Liver (tissue), 9 donors: ENCODE data around the gene COL4A1. TPM values are rescaled to one million over a fixed set of nuclear protein-coding genes. Genes with fewer than 3 reads are reported as not detected.

Experiments
- DNase-seq: peaks from one replicate; pipeline ENCODE4 v3.0.0-alpha.2; 2017; ENCODE audit warnings: low spot score
- H3K27ac ChIP-seq, 2 donors: one replicate each; pipeline ENCODE4 v1.7.0; 2013; ENCODE audit warnings: inconsistent platforms in 2 of 2, low read length in 2 of 2, control low read depth in 1 of 2, low read depth in 1 of 2, mild to moderate bottlenecking in 1 of 2
- H3K27me3 ChIP-seq, 4 donors: one replicate each; pipeline versions ENCODE4 v1.6.1 to v1.7.0; 2013; ENCODE audit warnings: low read length in 3 of 4, inconsistent platforms in 1 of 4, mild to moderate bottlenecking in 1 of 4, moderate library complexity in 1 of 4; ENCODE audit not compliant: control insufficient read depth in 4 of 4, insufficient read depth in 4 of 4
- H3K36me3 ChIP-seq, 4 donors: one replicate each; pipeline versions ENCODE4 v1.6.1 to v1.7.0; 2013; ENCODE audit warnings: low read length in 3 of 4, mild to moderate bottlenecking in 3 of 4, low read depth in 1 of 4, moderate library complexity in 1 of 4; ENCODE audit not compliant: control insufficient read depth in 4 of 4, insufficient read depth in 3 of 4
- H3K4me1 ChIP-seq, 4 donors: one replicate each; pipeline versions ENCODE4 v1.6.1 to v1.7.0; 2013; ENCODE audit warnings: low read length in 3 of 4, mild to moderate bottlenecking in 3 of 4, moderate library complexity in 1 of 4; ENCODE audit not compliant: control insufficient read depth in 4 of 4, insufficient read depth in 4 of 4
- H3K4me3 ChIP-seq, 3 donors: one replicate each; pipeline versions ENCODE4 v1.6.1 to v1.7.0; 2013; ENCODE audit warnings: low read length in 3 of 3, control low read depth in 1 of 3, low read depth in 1 of 3, mild to moderate bottlenecking in 1 of 3
- H3K9ac ChIP-seq, 2 donors: one replicate each; pipeline ENCODE4 v1.7.0; 2013; ENCODE audit warnings: low read length in 2 of 2, mild to moderate bottlenecking in 2 of 2, moderate library complexity in 2 of 2, control low read depth in 1 of 2, low read depth in 1 of 2
- H3K9me3 ChIP-seq, 4 donors: one replicate each; pipeline versions ENCODE4 v1.6.1 to v1.7.0; 2013; ENCODE audit warnings: low read length in 3 of 4; ENCODE audit not compliant: control insufficient read depth in 4 of 4
- EGR1 ChIP-seq, 2 donors: IDR thresholded peaks; 2 replicates each; pipeline ENCODE4 v1.6.1; 2016 to 2018; ENCODE audit warnings: antibody characterized with exemption in 2 of 2, low read depth in 2 of 2
- FOXA1 ChIP-seq: IDR thresholded peaks from 2 replicates; pipeline ENCODE4 v1.6.1; 2016; ENCODE audit warnings: antibody characterized with exemption
- FOXA2 ChIP-seq: IDR thresholded peaks from 2 replicates; pipeline ENCODE4 v1.6.1; 2016; ENCODE audit warnings: antibody characterized with exemption
- GABPA ChIP-seq, 2 donors: IDR thresholded peaks in 1 of 2; conservative IDR thresholded peaks in 1 of 2; 2 replicates each; pipeline ENCODE4 v1.6.1; 2016; ENCODE audit warnings: antibody characterized with exemption in 2 of 2, mild to moderate bottlenecking in 1 of 2, moderate library complexity in 1 of 2
- HNF4A ChIP-seq, 2 donors: conservative IDR thresholded peaks; 2 replicates each; pipeline ENCODE4 v1.6.1; 2016; ENCODE audit warnings: antibody characterized with exemption in 2 of 2, mild to moderate bottlenecking in 2 of 2
- JUND ChIP-seq, 2 donors: IDR thresholded peaks; 2 replicates each; pipeline ENCODE4 v1.6.1; 2016; ENCODE audit warnings: antibody characterized with exemption in 2 of 2
- RAD21 ChIP-seq, 2 donors: IDR thresholded peaks; 2 replicates each; pipeline ENCODE4 v1.6.1; 2016; ENCODE audit warnings: antibody characterized with exemption in 2 of 2, mild to moderate bottlenecking in 2 of 2
- RXRA ChIP-seq, 2 donors: IDR thresholded peaks; 2 replicates each; pipeline ENCODE4 v1.6.1; 2017 to 2018; ENCODE audit warnings: antibody characterized with exemption in 2 of 2, mild to moderate bottlenecking in 1 of 2
- TAF1 ChIP-seq: conservative IDR thresholded peaks from 2 replicates; pipeline ENCODE4 v1.6.1; 2016; ENCODE audit warnings: antibody characterized with exemption, mild to moderate bottlenecking
- YY1 ChIP-seq: IDR thresholded peaks from 2 replicates; pipeline ENCODE4 v1.6.1; 2016; ENCODE audit warnings: antibody characterized with exemption, mild to moderate bottlenecking
- WGBS: extraction: QIAGEN DNeasy Blood & Tissue Kit; methylation state at CpG from one replicate; pipeline ENCODE4 v1.1.7; 2013; 5-methylcytosine and 5-hydroxymethylcytosine counted together
- polyA plus RNA-seq, 2 donors: library from polyadenylated mRNA; stranded (reverse) in 1 of 2; unstranded in 1 of 2; fragments of 200-250 nt in 1 of 2; fragments of >200 nt in 1 of 2; fragmentation: Nextera tagmentation in 1 of 2; extraction: Ambion mirVana in 1 of 2; gene quantifications; one replicate each; pipeline versions ENCODE4 v1.2.1 to v1.2.3, GENCODE V29; 2013 to 2015
- total RNA-seq, 2 donors: library from RNA; depleted of rRNA; stranded (reverse); fragments of >200 nt; gene quantifications; one replicate each; pipeline ENCODE4 v1.2.3, GENCODE V29; 2014
- TF ChIP-seq, protein P1 (sequence below): fragments of 150-350 bp; IDR thresholded peaks from 2 replicates; pipeline ENCODE4 v1.5.1; 2017; ENCODE audit warnings: improper control_type of control experiment, low read depth, low read length; ENCODE audit not compliant: missing input control
- TF ChIP-seq, protein P2 (sequence below): IDR thresholded peaks from 2 replicates; pipeline ENCODE4 v1.6.1; 2016; ENCODE audit warnings: antibody characterized with exemption
- TF ChIP-seq, protein P3 (sequence below): IDR thresholded peaks from 2 replicates; pipeline ENCODE4 v1.6.1; 2016; ENCODE audit warnings: antibody characterized with exemption
- TF ChIP-seq, protein P4 (sequence below): IDR thresholded peaks from 2 replicates; pipeline ENCODE4 v1.6.1; 2016; ENCODE audit warnings: antibody characterized with exemption, mild to moderate bottlenecking
- TF ChIP-seq, protein P5 (sequence below): IDR thresholded peaks from 2 replicates; pipeline ENCODE4 v1.6.1; 2016; ENCODE audit warnings: antibody characterized with exemption
- donor health status: healthy.
- donor health status: healthy.
- donor health status: healthy.
- donor health status: healthy.
- donor health status: healthy.

Gene COL4A1
- total and polyA plus RNA-seq, 4 donors, result 5.0 to 68.5 (median 37.9) TPM

DNA sequence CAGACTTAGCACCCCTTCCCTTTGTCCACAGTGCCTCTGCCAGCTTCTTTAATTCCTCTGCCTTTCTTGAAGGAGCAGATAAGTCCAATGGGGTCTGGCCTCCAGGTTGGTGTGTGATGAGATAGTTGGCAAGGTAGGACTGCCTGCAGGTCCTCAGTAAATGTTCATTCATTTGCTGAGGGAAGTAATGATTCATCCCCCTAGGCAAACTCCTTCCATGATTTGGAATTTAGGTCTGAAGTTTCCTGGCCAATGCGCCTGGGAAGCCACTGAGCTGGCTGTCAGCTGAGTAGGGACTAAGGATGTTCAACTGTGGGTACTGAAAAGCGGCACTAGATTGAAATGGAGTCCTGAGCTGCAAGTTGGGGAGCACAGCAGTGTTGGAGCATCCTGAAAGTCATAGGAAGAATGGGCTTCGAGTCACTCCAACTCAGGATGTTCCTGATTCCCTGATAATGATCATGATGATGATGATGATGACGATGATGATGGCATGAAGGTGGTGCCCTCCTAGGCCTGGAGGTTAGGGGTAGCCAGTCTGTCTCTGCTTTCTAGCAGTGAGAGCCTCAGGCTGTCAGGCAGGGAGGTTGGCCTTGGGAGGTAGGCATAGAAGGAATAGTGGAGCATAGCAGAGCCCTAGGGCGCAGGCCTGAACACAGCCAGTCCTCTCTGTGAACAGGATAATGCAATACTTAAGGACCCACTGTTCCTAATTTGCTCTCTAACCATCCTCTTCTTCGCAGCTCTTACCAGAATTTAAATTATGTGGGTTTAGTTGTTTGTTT, 44.9 kb upstream of the COL4A1 start:
- Histone ChIP-seq H3K27me3 (peaks cover 0 to 3% (median 1%) of the 10 kb centered on the region in 4 donors), H3K9ac (no peak overlapping the region), H3K9me3 (no peaks in the 10 kb centered on the region), H3K4me3 (no peak overlapping the region), H3K4me1 (no peaks in the 10 kb centered on the region), H3K27ac (no peak overlapping the region), H3K36me3 (no peaks in the 10 kb centered on the region)
- no peak for TF ChIP-seq TAF1
- TF ChIP-seq, protein P1, sequence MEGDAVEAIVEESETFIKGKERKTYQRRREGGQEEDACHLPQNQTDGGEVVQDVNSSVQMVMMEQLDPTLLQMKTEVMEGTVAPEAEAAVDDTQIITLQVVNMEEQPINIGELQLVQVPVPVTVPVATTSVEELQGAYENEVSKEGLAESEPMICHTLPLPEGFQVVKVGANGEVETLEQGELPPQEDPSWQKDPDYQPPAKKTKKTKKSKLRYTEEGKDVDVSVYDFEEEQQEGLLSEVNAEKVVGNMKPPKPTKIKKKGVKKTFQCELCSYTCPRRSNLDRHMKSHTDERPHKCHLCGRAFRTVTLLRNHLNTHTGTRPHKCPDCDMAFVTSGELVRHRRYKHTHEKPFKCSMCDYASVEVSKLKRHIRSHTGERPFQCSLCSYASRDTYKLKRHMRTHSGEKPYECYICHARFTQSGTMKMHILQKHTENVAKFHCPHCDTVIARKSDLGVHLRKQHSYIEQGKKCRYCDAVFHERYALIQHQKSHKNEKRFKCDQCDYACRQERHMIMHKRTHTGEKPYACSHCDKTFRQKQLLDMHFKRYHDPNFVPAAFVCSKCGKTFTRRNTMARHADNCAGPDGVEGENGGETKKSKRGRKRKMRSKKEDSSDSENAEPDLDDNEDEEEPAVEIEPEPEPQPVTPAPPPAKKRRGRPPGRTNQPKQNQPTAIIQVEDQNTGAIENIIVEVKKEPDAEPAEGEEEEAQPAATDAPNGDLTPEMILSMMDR, result no peak
- no peak for TF ChIP-seq EGR1 (IDR thresholded peaks at IDR 0.05; ENCODE audit: low read depth in 2 of 2)
- TF ChIP-seq, protein P2, sequence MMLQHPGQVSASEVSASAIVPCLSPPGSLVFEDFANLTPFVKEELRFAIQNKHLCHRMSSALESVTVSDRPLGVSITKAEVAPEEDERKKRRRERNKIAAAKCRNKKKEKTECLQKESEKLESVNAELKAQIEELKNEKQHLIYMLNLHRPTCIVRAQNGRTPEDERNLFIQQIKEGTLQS, result no peak
- TF ChIP-seq JUND (IDR thresholded peaks at IDR 0.05), result no peak
- no peak for TF ChIP-seq YY1
- TF ChIP-seq, protein P3, sequence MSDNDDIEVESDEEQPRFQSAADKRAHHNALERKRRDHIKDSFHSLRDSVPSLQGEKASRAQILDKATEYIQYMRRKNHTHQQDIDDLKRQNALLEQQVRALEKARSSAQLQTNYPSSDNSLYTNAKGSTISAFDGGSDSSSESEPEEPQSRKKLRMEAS, result no peak
- WGBS, result 92% methylated on average over 6 of the region's 6 CpGs
- no peak for DNase-seq

DNA sequence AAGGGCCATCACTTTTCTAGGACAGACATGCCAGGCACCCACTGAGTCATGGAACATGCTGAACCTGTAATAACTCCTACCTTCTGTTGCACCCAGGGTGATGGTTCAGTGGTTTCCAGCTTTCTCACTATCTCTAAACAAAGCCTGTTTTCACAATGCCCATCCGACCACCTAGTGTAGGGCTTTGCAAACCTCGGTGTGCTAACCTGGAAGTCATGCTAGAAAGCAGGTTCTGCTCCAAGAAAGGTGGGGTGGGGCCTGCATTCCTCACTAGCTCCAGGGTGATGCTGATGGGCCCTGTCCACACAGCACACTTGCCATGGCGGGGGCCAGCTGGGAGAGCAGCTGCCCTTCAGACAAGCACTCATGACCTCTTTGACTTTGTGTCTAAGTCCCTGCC, 43.6 kb upstream of the COL4A1 start:
- Histone ChIP-seq H3K9me3 (no peaks in the 10 kb centered on the region), H3K27me3 (peaks cover 0 to 3% (median 0%) of the 10 kb centered on the region in 4 donors), H3K4me3 (no peak overlapping the region), H3K27ac (no peak overlapping the region), H3K4me1 (no peaks in the 10 kb centered on the region), H3K36me3 (no peaks in the 10 kb centered on the region), H3K9ac (no peak overlapping the region)
- no peak for DNase-seq
- WGBS, result 86% methylated on average over 3 of the region's 3 CpGs
- TF ChIP-seq FOXA1 (no peak), GABPA (IDR thresholded peaks at IDR 0.05 in 1 of 2, conservative IDR thresholded peaks at IDR 0.05 in 1 of 2) (no peak), JUND (IDR thresholded peaks at IDR 0.05) (no peak), RXRA (IDR thresholded peaks at IDR 0.05) (no peak), YY1 (no peak), EGR1 (IDR thresholded peaks at IDR 0.05; ENCODE audit: low read depth in 2 of 2) (no peak), HNF4A (conservative IDR thresholded peaks at IDR 0.05) (no peak), RAD21 (IDR thresholded peaks at IDR 0.05) (no peak), FOXA2 (no peak), TAF1 (no peak)
- TF ChIP-seq, protein P4, sequence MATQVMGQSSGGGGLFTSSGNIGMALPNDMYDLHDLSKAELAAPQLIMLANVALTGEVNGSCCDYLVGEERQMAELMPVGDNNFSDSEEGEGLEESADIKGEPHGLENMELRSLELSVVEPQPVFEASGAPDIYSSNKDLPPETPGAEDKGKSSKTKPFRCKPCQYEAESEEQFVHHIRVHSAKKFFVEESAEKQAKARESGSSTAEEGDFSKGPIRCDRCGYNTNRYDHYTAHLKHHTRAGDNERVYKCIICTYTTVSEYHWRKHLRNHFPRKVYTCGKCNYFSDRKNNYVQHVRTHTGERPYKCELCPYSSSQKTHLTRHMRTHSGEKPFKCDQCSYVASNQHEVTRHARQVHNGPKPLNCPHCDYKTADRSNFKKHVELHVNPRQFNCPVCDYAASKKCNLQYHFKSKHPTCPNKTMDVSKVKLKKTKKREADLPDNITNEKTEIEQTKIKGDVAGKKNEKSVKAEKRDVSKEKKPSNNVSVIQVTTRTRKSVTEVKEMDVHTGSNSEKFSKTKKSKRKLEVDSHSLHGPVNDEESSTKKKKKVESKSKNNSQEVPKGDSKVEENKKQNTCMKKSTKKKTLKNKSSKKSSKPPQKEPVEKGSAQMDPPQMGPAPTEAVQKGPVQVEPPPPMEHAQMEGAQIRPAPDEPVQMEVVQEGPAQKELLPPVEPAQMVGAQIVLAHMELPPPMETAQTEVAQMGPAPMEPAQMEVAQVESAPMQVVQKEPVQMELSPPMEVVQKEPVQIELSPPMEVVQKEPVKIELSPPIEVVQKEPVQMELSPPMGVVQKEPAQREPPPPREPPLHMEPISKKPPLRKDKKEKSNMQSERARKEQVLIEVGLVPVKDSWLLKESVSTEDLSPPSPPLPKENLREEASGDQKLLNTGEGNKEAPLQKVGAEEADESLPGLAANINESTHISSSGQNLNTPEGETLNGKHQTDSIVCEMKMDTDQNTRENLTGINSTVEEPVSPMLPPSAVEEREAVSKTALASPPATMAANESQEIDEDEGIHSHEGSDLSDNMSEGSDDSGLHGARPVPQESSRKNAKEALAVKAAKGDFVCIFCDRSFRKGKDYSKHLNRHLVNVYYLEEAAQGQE, result no peak
- TF ChIP-seq, protein P1, result no peak
- TF ChIP-seq, protein P5, sequence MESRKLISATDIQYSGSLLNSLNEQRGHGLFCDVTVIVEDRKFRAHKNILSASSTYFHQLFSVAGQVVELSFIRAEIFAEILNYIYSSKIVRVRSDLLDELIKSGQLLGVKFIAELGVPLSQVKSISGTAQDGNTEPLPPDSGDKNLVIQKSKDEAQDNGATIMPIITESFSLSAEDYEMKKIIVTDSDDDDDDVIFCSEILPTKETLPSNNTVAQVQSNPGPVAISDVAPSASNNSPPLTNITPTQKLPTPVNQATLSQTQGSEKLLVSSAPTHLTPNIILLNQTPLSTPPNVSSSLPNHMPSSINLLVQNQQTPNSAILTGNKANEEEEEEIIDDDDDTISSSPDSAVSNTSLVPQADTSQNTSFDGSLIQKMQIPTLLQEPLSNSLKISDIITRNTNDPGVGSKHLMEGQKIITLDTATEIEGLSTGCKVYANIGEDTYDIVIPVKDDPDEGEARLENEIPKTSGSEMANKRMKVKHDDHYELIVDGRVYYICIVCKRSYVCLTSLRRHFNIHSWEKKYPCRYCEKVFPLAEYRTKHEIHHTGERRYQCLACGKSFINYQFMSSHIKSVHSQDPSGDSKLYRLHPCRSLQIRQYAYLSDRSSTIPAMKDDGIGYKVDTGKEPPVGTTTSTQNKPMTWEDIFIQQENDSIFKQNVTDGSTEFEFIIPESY, result no peak
- TF ChIP-seq, protein P2, result no peak
